ENCODE measurements around the gene APOC1.

APOC1 gene

GRCh38 chr19:44959691-44960090, 45.3 kb downstream of the APOC1 start:
- DNase-seq: no peak

DNA sequence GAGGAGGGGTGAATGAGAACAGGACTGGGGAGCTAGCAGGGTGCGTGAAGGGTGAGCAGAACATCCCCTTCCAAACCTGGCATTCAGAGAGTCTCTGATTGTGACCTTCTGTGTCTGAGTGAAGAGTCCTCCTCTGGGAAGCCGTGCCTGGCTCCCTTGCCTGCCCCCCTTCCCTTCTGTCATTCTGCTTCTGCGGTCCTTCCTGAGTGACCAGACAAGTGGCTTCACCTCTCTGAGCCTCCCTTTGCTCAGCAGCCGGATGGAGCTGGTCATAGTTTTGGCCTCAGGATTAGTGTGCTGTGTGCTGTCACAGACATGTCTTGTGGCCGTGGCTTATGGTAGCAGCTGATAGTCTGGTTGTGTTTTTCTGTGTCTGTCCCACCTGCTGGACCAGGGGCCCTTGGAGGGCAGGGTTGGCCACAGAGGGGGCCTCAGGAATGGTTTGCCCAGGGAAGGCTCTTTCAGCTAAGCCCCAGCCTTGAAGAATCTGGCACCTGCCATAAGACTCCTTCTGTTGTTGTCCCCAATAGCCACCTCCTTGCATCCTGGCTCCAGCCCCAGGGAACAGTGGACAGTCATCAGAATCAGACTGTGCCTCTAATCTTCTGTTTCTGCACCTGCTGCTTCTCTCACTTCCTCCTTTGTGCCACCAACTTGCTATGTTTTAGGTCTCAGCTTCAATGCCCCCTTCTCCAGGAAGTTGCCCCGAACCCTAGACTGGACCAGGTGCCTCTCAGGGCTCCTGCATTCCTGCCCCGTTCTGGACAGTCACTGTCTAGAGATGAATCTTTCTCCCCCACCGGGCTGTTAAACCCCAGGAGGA, 46.7 kb downstream of the APOC1 start:
- DNase-seq: no peak

DNA sequence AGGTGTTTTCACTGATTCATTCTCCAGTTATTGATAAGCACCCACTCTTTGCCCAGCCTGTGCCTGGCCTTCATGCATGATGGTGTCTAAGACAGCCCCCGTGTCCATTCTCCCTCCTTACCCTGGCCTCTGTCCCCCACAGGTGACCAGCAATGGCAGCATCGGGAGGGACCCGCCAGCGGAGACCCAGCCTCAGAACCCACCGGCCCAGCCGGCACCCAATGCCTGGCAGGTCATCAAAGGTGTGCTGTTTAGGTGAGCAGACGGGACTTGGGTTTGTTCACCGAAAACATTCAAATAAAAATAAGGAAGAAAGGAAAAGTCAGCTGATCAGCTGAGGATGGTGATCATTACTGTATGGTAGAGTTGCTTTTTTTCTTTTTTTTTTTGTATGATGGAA, 47.4 kb downstream of the APOC1 start:
- DNase-seq: no peak

GRCh38 chr19:44968118-44968517, 53.7 kb downstream of the APOC1 start:
- no peak for DNase-seq

- no peak for DNase-seq
Observed at GRCh38 chr19:44968670-44969069, 54.3 kb downstream of the APOC1 start.

Measured in EL (cell line).